Measurements from ENCODE around the gene MAPK8. TPM values are rescaled to one million over a fixed set of nuclear protein-coding genes. Genes with fewer than 3 reads are reported as not detected.

Gene MAPK8
- total RNA-seq, 1 donor, result 39.1 TPM

DNA sequence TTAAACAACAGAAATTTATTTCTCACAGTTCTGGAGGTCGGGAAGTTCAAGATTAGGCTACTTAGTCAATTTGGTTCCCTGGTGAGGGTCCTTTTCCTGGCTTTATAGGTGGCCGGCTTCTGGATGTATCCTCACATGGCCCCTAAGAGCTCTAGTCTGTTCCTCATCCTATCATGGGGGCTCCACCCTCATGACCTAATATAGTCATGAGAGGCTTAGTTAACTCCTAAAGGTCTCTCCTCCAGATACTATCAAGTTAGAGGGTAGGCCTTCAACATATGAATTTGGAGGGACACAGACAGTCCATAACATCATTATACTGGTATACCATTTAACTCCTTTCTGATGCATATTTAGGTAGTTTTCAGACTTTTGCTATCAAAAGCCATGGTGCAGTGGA is 7.6 kb downstream of the MAPK8 start:
- TF ChIP-seq, protein P1, sequence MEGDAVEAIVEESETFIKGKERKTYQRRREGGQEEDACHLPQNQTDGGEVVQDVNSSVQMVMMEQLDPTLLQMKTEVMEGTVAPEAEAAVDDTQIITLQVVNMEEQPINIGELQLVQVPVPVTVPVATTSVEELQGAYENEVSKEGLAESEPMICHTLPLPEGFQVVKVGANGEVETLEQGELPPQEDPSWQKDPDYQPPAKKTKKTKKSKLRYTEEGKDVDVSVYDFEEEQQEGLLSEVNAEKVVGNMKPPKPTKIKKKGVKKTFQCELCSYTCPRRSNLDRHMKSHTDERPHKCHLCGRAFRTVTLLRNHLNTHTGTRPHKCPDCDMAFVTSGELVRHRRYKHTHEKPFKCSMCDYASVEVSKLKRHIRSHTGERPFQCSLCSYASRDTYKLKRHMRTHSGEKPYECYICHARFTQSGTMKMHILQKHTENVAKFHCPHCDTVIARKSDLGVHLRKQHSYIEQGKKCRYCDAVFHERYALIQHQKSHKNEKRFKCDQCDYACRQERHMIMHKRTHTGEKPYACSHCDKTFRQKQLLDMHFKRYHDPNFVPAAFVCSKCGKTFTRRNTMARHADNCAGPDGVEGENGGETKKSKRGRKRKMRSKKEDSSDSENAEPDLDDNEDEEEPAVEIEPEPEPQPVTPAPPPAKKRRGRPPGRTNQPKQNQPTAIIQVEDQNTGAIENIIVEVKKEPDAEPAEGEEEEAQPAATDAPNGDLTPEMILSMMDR (IDR thresholded peaks at IDR 0.05; ENCODE audit: insufficient read depth, low read length), result no peak
- no peak for DNase-seq (ENCODE audit: low read depth)
- no peak overlapping the region for H3K4me3 ChIP-seq (ENCODE audit: low read depth, low read length)

DNA sequence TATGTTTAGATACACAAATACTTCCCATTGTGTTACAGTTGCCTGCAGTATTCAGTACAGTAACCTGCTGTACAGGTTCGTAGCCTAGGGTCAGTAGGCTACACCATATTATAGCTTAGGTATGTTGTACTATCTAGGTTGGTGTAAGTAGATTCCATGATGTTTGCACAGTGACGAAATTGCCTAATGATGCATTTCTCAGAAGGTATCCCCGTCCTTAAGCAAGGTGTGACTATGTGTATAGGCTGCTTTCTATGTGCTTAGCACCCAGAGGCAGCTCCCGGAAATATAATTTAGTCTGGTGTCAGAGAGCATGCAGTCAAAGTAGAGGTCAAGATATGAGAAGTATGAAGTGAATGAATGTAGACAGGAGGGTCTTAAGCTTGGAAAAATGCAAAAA is 9.8 kb downstream of the MAPK8 start:
- no peak for DNase-seq (ENCODE audit: low read depth)
- H3K4me3 ChIP-seq (ENCODE audit: low read depth, low read length), result no peak overlapping the region
- TF ChIP-seq, protein P1 (IDR thresholded peaks at IDR 0.05; ENCODE audit: insufficient read depth, low read length), result no peak

DNA sequence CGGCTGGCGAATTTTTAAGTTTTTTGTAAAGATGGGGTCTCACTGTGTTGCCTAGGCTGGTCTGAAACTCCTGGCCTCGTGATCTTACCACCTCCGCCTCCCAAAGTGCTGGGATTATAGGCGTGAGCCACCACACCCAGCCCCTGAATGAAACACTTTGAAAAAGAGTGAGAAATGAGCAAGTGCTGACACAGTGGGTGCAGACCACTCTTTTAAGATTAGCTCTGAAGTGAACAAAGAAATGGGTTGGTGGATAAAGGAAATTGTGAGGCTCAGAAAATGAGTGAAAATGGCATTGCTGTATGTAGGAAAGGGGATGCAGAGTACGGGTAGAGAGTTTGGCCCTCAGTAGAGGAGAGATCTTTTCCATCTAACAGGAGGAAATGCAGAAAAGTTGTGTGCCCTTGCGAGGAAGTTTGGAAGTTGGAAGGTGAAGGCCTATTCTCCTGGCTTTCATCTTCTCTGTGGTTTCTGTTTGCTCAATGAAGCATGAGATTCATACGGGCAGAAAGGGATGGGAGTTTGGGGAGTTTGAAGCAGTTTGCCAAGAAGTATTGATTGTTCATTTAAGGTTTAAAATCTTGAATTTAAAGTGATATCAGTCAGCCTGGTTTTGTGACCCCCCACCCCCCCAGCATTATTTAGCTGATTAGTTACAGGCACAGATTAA is 11.0 kb downstream of the MAPK8 start:
- DNase-seq (ENCODE audit: low read depth), result no peak
- H3K4me3 ChIP-seq (ENCODE audit: low read depth, low read length), result no peak overlapping the region
- TF ChIP-seq, protein P1 (IDR thresholded peaks at IDR 0.05; ENCODE audit: insufficient read depth, low read length), result no peak

DNA sequence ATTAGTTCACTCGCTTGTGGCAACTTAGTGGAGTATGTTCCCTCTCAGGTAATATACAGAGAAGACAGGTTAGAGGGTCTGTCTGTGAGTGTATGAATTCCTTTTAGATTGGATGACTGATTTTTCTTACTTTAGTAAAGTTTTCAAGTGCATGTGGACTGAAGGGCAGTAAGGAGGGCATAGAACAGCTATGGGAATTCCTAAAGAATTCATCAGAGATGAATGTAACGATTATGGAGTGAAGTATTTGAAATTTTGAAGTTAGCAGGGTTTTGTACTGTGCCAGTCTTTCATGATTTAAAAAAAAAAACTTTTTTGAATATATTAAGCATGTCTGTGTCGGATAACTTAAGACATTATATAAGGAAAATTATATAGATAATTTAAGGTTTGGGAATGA is 15.5 kb downstream of the MAPK8 start:
- H3K4me3 ChIP-seq (ENCODE audit: low read depth, low read length), result no peak overlapping the region
- DNase-seq (ENCODE audit: low read depth), result no peak
- TF ChIP-seq, protein P1 (IDR thresholded peaks at IDR 0.05; ENCODE audit: insufficient read depth, low read length), result no peak

DNA sequence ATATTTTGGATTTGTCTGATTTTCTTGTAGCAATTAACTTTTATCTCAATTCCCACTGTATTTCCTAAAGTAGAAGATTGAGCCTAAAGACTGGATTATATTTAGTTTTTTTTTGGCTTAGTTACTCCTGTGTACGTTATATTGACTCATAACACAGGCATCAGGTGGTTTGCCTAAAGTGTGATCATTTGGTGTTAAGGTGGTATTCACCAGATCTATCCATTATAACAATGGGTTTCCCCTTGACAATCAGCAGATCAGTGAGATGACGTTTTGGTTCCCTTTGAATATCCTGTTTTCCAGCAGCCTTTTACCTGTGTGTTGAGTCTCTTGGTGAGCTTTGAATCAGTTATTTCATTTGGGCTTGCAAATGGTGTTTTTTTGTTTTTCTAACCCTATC is 18.1 kb downstream of the MAPK8 start:
- DNase-seq (ENCODE audit: low read depth), result no peak
- TF ChIP-seq, protein P1 (IDR thresholded peaks at IDR 0.05; ENCODE audit: insufficient read depth, low read length), result no peak
- H3K4me3 ChIP-seq (ENCODE audit: low read depth, low read length), result no peak overlapping the region

DNA sequence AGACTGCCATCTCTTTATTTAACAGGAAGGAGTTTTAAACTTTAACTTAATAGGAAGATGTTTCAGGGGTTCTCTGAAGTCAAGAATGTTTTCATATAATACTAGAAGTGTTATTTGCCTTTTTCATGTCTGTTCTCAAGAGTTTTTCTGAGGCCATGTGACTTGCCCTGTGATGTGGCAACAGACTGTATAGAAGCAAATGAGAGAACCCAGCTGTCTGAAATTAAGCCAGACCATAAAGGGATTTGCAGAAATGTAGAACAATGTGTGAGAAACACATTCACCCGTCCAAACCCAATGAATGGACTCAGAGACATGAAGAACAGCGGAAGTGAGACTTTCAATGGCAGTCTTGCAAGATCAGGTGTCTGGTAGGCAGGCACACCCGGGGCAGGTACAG is 23.8 kb downstream of the MAPK8 start:
- no peak overlapping the region for H3K4me3 ChIP-seq (ENCODE audit: low read depth, low read length)
- TF ChIP-seq, protein P1 (IDR thresholded peaks at IDR 0.05; ENCODE audit: insufficient read depth, low read length), result no peak
- DNase-seq (ENCODE audit: low read depth), result peak; percentile 53

DNA sequence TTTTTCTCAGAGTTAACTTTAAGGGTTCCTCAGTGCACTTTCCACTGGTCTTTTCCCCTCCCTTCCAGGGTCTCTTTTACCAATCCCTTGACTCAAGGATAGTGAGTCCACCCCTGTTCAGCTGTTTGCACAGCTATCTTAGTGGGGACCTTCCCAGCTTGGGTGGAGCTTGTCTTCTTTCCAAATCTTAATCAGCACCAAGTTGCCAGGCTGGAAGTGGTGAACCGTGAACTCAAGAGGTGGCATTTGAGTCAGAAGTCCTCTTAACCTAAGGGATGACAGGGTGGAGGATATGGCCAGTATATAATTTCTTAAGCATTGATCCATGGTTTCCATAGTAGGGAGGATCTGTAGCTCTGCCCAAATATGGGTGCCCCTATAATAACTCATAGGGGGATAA is 25.0 kb downstream of the MAPK8 start:
- TF ChIP-seq, protein P1 (IDR thresholded peaks at IDR 0.05; ENCODE audit: insufficient read depth, low read length), result no peak
- no peak for DNase-seq (ENCODE audit: low read depth)
- H3K4me3 ChIP-seq (ENCODE audit: low read depth, low read length), result no peak overlapping the region

All from fibroblast of the aortic adventitia (primary cell).